Upper lobe of left lung (tissue), 6 donors: ENCODE measurements around the gene PAPOLA. TPM values are rescaled to one million over a fixed set of nuclear protein-coding genes. Genes with fewer than 3 reads are reported as not detected.

Source experiments
- ATAC-seq, 2 donors: fragments of 200-7000 bp; cut with Tn5 transposase; one replicate each; pipeline ENCODE4 v1.9.1; 2022; ENCODE audit warnings: mild to moderate bottlenecking in 2 of 2, moderate library complexity in 2 of 2; ENCODE audit not compliant: low FRiP score in 2 of 2
- DNase-seq, 2 donors: peaks; one replicate each; pipeline ENCODE4 v3.0.0-alpha.2; 2019 to 2020
- H3K27ac ChIP-seq, 4 donors: fragments of 200-600 bp; sonication (generic); one replicate each; pipeline ENCODE4 v1.5.1; 2016 to 2019
- H3K27me3 ChIP-seq, 4 donors: fragments of 200-600 bp; sonication (generic); one replicate each; pipeline ENCODE4 v1.5.1; 2017 to 2019
- H3K36me3 ChIP-seq, 4 donors: fragments of 200-600 bp; sonication (generic); one replicate each; pipeline ENCODE4 v1.5.1; 2016 to 2019
- H3K4me1 ChIP-seq, 4 donors: fragments of 200-600 bp; sonication (generic); one replicate each; pipeline ENCODE4 v1.5.1; 2018 to 2019
- H3K4me3 ChIP-seq, 4 donors: fragments of 200-600 bp; sonication (generic); one replicate each; pipeline ENCODE4 v1.5.1; 2017 to 2019; ENCODE audit warnings: mild to moderate bottlenecking in 2 of 4, moderate library complexity in 1 of 4
- H3K9me3 ChIP-seq, 4 donors: fragments of 200-600 bp; sonication (generic); one replicate each; pipeline ENCODE4 v1.5.1; 2018 to 2019
- EP300 ChIP-seq, 4 donors: sonication (generic); formaldehyde crosslinking; IDR thresholded peaks; one replicate each; pipeline ENCODE4 v1.5.1; 2017; ENCODE audit warnings: antibody characterized with exemption in 4 of 4, control low read depth in 2 of 4
- POLR2A ChIP-seq, 4 donors: fragments of 450-650 bp; IDR thresholded peaks; one replicate each; pipeline ENCODE4 v1.5.1; 2016 to 2017; ENCODE audit warnings: antibody characterized with exemption in 4 of 4, mild to moderate bottlenecking in 2 of 4
- POLR2AphosphoS5 ChIP-seq, 2 donors: sonication (generic); formaldehyde crosslinking; IDR thresholded peaks; one replicate each; pipeline ENCODE4 v1.5.1; 2017; ENCODE audit warnings: antibody characterized with exemption in 2 of 2
- WGBS, 2 donors: methylation state at CpG; one replicate each; pipeline ENCODE4 v1.1.5; 2017 to 2018; 5-methylcytosine and 5-hydroxymethylcytosine counted together
- total RNA-seq, 6 donors: library from RNA; depleted of rRNA in 4 of 6; stranded (reverse); fragments of >200 nt in 4 of 6; gene quantifications; one replicate each; pipeline versions ENCODE4 v1.1.0 to v1.2.1, GENCODE V29; 2016 to 2021
- TF ChIP-seq, protein P1 (sequence below), 6 experiments: fragments of 450-650 bp in 4 of 6; fragments of 200-600 bp in 2 of 6; sonication (generic) in 2 of 6; IDR thresholded peaks; one replicate each; pipeline ENCODE4 v1.5.1; 2016 to 2019; ENCODE audit warnings: antibody characterized with exemption in 6 of 6
- donor health status: DM: no; HTN: no; CAD: no; lungs with moderate emphysema.
- donor health status: DM: no; HTN: yes; CAD: no; lungs with severe emphysema.

The PAPOLA gene
- total RNA-seq, 6 donors from 2014 or later = 109 to 210 (median 137) TPM

DNA sequence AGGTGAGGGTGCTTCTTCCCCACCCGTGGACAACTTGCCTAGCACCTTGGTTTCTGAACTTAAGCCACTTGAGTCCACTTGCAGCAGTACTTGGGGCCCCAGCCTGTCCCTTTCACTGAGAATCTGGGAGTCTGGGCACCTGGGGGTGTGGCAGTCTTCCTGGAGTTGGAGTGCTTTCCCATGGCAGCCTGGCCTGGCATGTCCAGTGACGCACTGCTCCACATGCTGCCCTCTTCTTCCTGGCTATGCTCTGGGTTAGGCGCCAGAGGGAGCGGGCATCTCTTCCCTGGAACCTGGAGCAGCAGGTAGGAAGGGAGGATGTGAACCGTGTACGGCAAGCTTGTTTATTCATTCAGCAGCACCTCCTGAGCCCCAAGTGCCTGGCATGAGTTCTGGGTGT lies 76.4 kb downstream of the PAPOLA start:
- Histone ChIP-seq H3K36me3 (no peaks in the 10 kb centered on the region), H3K4me1 (peaks cover 0 to 16% (median 11%) of the 10 kb centered on the region in 4 donors), H3K4me3 (no peak overlapping the region), H3K9me3 (no peaks in the 10 kb centered on the region), H3K27me3 (no peaks in the 10 kb centered on the region), H3K27ac (no peak overlapping the region)
- DNase-seq (peak in 1 of 2 donors; percentile 35), ATAC-seq (peak in 1 of 2 donors; percentile 12)
- no peak for TF ChIP-seq POLR2AphosphoS5 (IDR thresholded peaks at IDR 0.05)
- TF ChIP-seq, protein P1, sequence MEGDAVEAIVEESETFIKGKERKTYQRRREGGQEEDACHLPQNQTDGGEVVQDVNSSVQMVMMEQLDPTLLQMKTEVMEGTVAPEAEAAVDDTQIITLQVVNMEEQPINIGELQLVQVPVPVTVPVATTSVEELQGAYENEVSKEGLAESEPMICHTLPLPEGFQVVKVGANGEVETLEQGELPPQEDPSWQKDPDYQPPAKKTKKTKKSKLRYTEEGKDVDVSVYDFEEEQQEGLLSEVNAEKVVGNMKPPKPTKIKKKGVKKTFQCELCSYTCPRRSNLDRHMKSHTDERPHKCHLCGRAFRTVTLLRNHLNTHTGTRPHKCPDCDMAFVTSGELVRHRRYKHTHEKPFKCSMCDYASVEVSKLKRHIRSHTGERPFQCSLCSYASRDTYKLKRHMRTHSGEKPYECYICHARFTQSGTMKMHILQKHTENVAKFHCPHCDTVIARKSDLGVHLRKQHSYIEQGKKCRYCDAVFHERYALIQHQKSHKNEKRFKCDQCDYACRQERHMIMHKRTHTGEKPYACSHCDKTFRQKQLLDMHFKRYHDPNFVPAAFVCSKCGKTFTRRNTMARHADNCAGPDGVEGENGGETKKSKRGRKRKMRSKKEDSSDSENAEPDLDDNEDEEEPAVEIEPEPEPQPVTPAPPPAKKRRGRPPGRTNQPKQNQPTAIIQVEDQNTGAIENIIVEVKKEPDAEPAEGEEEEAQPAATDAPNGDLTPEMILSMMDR (IDR thresholded peaks at IDR 0.05) = no peak
- no peak for TF ChIP-seq POLR2A (IDR thresholded peaks at IDR 0.05)
- TF ChIP-seq EP300 (IDR thresholded peaks at IDR 0.05) = no peak
- WGBS, 2 donors = 20 to 75% methylated on average over 1 to 6 of the region's 6 CpGs

DNA sequence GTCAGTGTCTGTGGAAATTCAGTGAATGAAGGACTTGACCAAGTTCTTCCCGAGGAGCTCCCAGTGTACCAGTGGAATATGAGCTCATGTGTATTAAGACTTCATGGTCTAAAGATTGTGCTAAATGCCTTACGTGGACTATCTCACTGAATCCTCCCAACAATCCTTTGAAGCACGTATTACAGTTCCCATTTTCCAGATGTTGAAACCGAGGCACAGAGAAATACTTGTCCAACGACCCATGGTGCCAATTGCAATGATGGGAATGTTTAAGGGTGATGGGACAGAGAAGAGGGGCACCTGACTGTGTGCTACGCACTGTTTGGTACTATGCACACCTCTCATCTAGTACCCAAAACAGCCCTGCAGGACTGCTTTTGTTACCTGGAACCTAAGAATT lies 77.2 kb downstream of the PAPOLA start:
- TF ChIP-seq POLR2AphosphoS5 (IDR thresholded peaks at IDR 0.05) = no peak
- TF ChIP-seq POLR2A (IDR thresholded peaks at IDR 0.05) = no peak
- TF ChIP-seq, protein P1 (IDR thresholded peaks at IDR 0.05) = no peak
- TF ChIP-seq EP300 (IDR thresholded peaks at IDR 0.05) = no peak
- no peak for DNase-seq
- peaks cover 0 to 14% (median 10%) of the 10 kb centered on the region in 4 donors for H3K4me1 ChIP-seq
- WGBS, 2 donors = 93 to 94% methylated on average over 6 of the region's 6 CpGs
- ATAC-seq = no peak
- no peaks in the 10 kb centered on the region for H3K36me3 ChIP-seq
- no peak overlapping the region for H3K27ac ChIP-seq
- H3K4me3 ChIP-seq = no peak overlapping the region
- H3K27me3 ChIP-seq = peaks cover 0 to 3% (median 0%) of the 10 kb centered on the region in 4 donors
- H3K9me3 ChIP-seq = no peaks in the 10 kb centered on the region

DNA sequence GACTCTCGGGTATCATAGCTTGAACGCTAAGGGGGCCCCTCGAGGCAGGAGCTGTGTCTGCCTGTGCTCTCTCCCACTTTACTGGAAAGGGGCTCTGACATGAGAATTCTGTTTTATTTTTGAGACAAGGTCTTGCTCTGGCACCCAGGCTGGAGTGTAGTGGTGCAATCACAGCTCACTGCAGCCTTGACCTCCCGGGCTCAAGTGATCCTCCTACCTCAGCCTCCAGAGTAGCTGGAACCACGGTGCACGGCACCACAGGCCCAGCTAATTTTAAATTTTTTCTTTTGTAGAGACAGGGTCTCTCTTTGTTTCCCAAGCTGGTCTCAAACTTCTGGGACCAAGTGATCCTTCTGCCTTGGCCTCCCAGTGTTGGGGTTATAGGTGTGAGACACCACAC lies 77.7 kb downstream of the PAPOLA start:
- Histone ChIP-seq H3K4me1 (peaks cover 0 to 9% (median 5%) of the 10 kb centered on the region in 4 donors), H3K9me3 (no peaks in the 10 kb centered on the region), H3K36me3 (no peaks in the 10 kb centered on the region), H3K4me3 (no peak overlapping the region), H3K27ac (no peak overlapping the region), H3K27me3 (peaks cover 0 to 5% (median 0%) of the 10 kb centered on the region in 4 donors)
- TF ChIP-seq POLR2A (IDR thresholded peaks at IDR 0.05) (no peak), EP300 (IDR thresholded peaks at IDR 0.05) (no peak), POLR2AphosphoS5 (IDR thresholded peaks at IDR 0.05) (no peak)
- TF ChIP-seq, protein P1 (IDR thresholded peaks at IDR 0.05) = no peak
- WGBS, 2 donors = 94 to 96% methylated on average over 6 of the region's 6 CpGs
- DNase-seq = no peak
- no peak for ATAC-seq

DNA sequence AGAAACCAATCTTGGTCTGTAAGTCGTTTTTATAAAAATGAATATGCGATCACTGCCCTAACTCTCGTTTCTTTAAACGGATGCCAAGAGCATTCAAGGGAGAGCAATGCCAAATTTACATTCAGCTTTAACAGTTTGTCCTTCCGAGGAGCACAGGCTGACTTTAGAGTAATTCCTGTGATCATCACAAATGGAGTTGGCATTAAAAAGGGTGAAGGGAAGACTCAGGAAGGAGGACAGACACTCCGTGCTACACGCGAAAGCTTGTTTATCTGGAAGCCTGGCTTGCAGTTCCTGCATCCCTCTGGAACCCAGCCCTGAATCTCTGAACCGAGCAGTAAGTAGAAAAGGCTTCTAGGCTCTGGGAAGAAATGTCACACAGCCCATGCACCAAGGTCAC lies 78.4 kb downstream of the PAPOLA start:
- WGBS, 2 donors = 59 to 63% methylated on average over 9 of the region's 9 CpGs
- ATAC-seq (no peak), DNase-seq (no peak)
- Histone ChIP-seq H3K9me3 (no peaks in the 10 kb centered on the region), H3K4me3 (no peak overlapping the region), H3K36me3 (no peaks in the 10 kb centered on the region), H3K27ac (no peak overlapping the region), H3K27me3 (peaks cover 0 to 5% (median 0%) of the 10 kb centered on the region in 4 donors), H3K4me1 (peaks cover 0 to 9% (median 2%) of the 10 kb centered on the region in 4 donors)
- TF ChIP-seq, protein P1 (IDR thresholded peaks at IDR 0.05) = no peak
- no peak for TF ChIP-seq POLR2AphosphoS5 (IDR thresholded peaks at IDR 0.05)
- no peak for TF ChIP-seq EP300 (IDR thresholded peaks at IDR 0.05)
- TF ChIP-seq POLR2A (IDR thresholded peaks at IDR 0.05) = no peak

DNA sequence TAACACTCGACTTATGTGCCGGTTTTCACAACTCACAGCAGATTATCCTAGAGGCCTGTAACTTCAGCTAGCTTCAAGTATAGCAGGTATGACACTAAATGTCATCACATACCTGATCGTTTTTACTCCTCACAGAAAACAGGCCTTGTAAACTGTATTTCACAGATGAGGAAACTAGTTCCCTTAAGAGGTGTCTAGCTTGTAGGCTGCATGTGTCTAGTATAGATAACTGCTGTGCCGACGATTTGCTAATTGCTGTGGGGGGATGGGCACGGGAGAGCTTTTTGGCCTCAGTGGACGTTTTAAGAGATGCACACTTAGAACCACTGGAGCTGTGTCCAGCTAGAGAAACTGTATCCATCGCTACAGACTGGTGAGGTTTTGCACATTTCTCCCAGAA lies 78.8 kb downstream of the PAPOLA start:
- ATAC-seq (no peak), DNase-seq (no peak)
- H3K27ac ChIP-seq = no peak overlapping the region

More for the DNA sequence above, 78.8 kb downstream of the PAPOLA start:
- no peaks in the 10 kb centered on the region for H3K9me3 ChIP-seq
- WGBS, 2 donors = 77 to 85% methylated on average over 6 to 8 of the region's 8 CpGs
- peaks cover 0 to 9% (median 2%) of the 10 kb centered on the region in 4 donors for H3K4me1 ChIP-seq
- TF ChIP-seq, protein P1 (IDR thresholded peaks at IDR 0.05) = no peak
- TF ChIP-seq POLR2AphosphoS5 (IDR thresholded peaks at IDR 0.05) = no peak
- no peak for TF ChIP-seq POLR2A (IDR thresholded peaks at IDR 0.05)
- no peak for TF ChIP-seq EP300 (IDR thresholded peaks at IDR 0.05)
- H3K27me3 ChIP-seq = peaks cover 0 to 5% (median 0%) of the 10 kb centered on the region in 4 donors
- no peak overlapping the region for H3K4me3 ChIP-seq
- no peaks in the 10 kb centered on the region for H3K36me3 ChIP-seq
